Measurements from ENCODE around the gene STK32B.
"Not testable (repeated sequence)": the region's sequence is repeated elsewhere in the genome, so short reads cannot be mapped to it uniquely, and the experiment has no call there.

The STK32B gene

DNA sequence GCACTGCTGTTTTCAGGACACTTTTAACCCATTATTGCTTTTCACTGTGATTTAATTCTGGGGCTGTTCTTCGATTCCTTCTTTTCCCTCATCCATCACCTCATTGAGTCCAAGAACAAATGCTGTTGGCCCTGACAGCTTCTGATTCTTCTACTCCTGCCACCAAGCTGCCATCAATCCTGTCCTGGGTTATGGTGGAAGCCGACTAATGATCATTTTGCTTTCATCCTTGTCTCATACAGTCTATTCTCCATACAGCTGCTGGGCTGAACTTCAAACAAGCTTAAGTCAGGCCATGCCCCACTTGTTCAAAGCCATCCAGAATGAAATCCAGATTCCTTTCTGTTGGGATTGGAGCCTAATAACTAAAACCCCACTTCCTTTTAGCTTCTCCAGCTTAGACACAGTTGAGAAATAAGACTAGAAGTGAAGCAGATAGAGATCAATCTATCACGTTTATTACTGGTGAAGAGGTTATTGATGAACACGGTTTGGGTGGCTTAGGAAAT is 161.9 kb downstream of the STK32B start:
- DNase-seq, result no peak

DNA sequence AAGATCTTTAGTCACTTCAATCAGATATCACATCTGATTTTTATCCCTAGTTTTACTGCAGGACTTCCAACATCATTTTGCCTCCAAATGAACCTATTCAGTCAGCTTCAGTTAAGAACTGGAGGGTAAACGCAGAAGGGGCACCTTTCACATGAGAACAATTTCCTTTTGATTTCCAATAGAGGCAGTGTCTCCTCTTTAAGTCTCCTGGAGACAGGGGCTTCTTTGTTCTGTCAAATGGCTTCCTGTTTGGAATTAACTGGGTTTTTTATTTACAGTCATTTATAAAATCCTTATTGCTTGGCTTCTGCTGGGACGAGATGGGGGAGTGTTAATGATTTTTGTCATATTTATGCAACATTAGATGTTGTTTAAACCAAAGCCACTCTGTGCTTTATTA is 164.0 kb downstream of the STK32B start:
- DNase-seq, result no peak

DNA sequence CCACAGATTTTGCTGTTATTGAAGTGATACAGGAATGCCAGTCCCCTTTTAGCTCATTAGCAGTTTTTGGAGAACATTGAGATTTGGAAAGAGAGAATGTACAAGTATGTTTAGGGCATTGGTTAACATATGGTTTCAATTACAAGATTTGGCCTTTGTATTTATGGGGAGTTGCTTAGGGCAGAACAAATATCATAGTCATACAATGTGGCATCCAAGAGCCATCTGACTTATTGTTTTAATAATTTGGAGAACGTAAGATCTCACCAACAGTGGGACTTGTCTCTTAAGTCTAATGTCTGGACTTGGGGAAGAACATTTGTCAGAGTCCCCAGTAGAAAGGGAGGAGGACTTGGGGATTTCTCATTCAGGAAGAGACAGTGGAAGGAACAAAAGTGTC is 166.1 kb downstream of the STK32B start:
- no peak for DNase-seq

DNA sequence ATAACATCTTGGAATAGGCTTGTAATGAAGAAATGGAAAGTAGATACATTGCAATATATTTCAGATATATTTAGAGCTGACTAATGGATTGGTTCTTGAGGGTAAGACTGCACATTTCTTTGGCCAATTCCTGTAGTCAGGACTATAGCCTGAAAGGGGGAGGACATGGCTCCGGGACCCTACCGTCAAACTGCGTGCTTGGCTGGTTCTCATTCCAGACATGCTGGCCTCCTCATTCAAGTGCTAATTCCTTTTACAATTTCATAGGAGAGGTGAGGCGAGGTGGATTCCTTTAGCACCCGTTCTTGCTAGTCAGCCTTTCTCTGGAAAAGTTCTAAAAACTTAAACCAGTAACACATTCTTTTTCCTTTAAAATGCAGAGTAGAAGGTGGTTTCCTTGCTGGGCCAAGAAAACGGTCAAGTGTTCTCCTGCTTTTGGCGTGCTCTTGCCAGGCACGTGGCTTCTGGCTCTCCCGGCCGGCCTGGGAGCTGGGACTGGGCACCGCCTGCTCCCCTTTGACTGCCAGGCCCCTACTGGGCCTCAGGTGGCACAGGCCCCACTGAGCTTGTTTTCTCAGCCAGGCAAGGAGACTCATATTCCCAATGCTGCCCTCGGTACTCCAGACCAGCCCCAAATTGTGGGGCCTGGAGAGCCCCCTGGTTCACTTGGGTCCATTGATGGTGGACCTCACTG is 167.2 kb downstream of the STK32B start:
- no peak for DNase-seq

DNA sequence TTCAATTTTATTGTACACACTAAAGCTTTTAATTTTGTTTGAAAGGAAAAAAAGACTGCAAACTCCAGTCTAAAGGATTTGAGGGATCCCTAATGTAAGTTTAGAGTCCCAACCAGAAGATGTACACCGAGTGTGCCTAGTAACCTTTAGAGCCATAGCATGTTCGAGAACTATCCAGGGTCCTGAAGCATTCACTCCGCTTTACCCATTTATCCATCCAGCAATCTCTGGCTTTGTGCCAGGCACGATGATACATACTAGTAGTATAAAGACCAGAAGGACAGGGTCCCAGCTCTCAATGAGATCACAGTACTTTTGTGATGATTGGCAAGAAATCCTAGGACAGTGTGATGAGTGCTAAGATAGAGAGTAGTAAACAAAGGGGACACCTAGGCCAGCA is 168.7 kb downstream of the STK32B start:
- DNase-seq, result no peak

DNA sequence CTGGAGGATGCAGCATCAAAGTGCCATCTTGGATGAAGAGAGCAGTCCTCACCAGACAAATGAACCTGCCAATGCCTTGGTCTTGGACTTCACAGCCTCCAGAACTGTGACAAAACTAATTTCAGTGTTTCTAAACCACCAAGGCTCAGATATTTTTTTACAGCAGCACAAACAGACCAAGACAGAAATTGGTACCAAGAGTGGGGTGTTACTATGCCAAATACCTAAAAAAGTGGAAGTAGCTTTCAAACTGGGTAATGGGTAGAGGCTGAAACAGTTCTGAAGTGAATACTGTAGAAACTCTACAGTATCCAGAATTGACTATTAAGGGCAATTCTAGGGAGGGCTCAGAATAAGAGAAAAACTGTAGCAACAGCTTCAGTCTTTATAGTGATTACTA is 170.8 kb downstream of the STK32B start:
- DNase-seq, result no peak

DNA sequence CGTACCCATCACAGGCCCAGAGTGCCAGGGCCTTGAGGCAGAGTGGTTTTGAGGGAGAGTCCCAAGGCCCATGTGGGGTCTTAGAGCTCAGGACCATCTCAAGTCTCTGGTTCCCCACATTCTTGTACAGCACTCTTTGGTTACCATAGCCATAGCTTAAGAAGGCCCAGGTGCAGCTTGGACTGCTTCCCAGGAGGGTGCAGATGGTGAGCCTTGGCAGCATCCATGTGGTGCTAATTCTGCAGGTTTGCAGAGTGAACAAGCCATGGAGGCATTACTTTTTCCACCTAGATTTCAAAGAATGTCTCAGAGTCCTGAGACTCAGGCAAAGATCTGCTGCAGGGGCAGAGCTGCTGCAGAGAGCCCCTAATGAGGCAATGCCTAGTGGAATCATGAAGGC is 171.7 kb downstream of the STK32B start:
- DNase-seq, result no peak

DNA sequence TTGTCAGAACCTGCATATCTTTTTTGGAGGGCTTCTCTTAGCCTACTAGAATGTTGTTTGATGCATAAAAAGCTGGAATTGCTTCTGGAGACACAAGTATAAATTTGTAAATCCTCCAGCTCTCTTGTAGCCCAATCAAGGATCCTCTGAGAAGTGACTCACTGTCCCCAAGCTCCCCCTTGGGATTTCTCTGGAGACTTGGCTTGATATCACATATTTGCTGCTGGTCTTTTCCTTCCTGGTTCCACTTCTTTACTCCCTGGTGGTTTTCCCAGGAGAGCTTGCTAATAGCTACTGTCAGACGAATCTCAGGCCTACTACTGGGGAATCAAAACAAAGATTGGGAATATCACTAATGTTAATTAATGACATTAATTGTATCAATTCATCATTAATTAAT is 173.1 kb downstream of the STK32B start:
- no peak for DNase-seq

DNA sequence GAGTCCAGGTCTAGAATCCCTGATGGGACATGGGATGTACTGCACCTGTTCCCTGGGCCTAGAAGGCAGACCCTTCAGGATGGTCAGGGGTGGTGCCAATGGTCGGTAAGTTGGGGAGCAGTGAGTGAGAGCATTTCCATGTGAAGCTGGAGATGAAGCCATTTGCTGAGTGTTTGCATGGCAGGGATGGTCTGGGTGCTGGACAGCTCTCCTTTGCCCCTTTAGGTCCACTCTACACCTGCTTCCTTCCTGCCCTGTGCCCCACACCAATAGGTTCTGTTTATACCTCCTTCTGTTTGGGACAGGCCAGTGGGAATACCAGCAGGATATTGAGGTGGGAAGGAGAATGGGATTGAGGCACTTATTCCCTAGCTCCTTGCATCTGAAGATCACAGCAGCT is 181.3 kb downstream of the STK32B start:
- no peak for DNase-seq

DNA sequence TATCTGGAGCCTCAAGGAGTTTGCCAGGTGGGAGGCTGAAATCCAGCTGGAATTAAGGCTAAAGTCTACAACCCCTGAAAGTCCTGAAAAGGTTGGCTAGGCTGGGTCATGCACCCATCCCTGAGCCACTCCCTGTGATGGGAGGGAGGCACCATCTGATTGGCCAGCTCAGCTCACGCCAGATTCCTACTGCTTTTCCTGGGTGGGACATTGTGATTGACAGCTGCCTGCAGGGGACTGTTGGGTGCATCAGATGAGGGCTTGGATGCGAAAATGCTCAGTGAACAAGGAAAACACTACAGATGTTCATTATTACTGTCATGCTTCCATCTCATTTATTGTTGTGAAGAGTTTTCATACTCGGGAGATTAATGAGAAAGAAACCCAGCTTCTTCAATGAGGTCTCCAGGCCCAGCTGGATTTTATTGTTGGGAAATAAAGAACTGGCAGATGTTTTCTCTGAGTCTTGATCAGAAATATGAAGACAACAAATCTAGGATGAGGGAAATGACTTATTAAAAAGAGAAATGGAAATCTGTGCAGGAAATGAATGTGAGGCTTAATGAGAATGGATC is 185.9 kb downstream of the STK32B start:
- no peak for DNase-seq

DNA sequence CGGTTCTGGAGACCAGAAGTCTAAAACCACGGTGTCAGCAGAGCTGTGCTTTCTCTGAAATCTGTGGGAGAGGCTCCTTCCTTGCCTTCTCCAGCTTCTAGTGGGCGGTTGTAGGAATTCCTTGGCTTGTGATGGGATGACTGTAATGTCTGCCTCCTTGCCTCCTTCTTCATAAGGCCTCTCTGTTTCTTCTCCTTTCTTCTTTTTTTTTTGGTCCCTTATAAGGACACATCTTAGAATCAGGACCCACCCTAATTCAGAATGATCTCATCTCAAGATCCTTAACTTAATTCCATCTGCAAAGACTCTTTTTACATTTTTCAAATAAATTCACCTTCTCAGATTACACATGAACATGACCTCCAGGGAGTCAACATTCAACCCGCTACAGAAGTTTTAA is 186.9 kb downstream of the STK32B start:
- DNase-seq, result no peak

DNA sequence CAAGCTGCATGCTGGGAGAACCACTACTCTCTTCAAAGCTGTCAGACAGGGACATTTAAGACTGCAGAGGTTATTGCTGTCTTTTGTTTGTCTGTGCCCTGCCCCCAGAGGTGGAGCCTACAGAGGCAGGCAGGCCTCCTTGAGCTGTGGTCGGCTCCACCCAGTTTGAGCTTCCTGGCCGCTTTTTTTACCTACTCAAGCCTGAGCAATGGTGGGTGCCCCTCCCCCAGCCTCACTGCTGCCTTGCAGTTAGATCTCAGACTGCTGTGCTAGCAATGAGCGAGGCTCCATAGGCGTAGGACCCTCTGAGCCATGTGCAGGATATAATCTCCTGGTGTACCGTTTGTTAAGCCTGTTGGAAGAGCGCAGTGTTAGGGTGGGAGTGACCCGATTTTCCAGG is 195.8 kb downstream of the STK32B start:
- DNase-seq, result not testable (repeated sequence)

DNA sequence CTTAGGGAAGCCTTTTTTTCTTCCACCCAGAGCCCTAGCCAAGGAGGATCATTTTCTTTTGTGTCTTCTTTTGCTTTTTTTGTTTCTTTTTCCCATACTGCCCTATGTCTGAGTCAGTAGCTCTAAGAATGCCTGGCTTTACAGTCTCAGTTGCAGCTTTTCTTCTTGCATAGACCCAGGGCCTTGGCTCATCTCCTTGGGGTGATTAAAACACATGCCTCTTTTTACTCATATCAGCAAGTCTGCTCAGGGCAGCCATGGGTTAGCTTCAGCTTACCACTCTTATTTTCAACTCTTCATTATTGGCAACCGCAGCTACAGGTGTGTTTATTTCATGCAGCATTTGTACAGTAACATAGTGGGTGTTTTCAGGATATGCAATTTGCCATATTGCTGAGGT is 196.5 kb downstream of the STK32B start:
- DNase-seq, result no peak

DNA sequence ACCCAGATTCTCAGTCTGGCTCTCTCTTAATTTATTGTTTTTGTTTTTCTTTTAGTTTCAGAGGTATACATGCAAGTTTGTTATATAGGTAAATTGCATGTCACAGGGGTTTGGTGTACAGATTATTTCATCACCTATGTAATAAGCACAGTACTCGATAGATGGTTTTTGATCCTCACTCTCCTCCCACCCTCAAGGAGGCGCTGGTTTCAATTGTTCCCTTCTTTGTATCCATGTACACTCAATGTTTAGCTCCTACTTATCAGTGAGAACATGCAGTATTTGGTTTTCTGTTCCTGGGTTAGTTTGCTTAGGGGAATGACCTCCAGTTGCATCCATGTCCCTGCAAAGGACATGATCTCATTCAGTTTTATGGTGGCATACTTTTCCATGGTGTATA is 198.4 kb downstream of the STK32B start:
- no peak for DNase-seq

DNA sequence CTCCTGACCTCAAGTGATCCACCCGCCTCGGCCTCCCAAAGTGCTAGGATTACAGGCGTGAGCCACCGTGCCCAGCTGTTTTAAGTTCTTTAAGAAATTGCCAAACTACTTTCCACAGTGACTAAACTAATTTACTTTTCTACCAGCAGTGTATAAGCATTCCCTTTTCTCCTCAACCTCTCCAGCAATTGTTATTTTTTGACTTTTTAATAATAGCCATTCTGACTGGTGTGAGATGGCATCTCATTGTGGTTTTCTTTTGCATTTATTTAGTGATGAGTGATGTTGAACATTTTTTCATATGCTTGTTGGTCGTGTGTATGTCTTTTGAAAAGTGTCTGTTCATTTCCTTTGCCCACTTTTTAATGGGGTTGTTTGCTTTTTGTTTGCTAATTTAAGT is 199.3 kb downstream of the STK32B start:
- not testable (repeated sequence) for DNase-seq

DNA sequence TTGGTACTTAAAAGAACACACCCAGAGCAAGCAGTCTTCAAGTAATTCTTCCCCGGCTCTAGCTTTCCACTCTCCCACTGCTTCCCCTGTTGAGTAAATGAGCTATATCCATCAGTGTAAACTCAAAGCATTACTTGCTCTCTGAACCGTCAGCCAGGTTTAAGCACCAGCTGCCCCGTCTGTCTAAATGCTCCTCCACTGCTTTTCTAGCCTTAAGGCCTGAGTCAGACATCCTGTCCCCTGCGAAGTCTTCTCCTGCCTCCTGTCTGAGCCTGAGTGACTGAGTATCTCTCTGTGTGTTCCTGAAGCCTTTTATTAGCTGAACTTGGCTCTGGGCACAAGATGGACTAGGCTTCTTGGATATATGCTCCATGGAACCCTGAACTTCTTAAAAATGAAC is 205.1 kb downstream of the STK32B start:
- DNase-seq, result no peak

DNA sequence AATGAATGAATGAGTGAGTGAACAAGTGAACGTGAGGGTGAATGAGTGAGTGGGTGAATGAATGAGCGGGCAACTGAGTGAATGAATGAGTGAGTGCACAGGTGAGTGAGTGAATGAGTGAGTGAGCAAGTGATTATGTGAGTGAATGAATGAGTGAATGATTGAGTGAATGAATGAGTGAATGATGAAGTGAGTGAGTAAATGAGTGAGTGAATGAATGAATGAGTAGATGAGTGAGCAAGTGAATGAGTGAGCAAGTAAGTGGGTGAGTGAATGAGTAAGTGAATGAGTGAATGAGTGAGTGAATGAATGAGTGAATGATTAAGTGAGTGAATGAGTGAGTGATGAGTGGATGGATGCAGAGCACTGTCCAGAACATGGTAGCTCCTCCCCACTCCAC is 205.8 kb downstream of the STK32B start:
- DNase-seq, result no peak

DNA sequence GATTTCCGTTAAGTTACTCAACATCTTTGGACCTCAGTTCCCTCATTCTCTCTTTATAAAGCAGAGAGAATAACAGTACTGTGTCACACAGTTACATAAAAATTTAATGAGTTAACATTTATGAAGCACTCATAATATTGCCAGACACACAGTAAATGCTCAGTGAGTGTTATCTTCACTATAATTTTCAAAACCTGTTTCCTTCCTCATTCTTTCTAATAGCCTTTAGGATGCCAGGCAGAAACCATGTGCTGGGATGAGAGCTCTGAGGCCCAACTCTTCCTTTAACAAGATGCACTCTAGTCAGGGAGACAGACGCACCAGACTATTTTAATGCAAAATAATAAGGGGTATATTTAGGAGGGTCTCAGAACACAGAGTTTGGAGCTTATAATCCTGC is 208.2 kb downstream of the STK32B start:
- DNase-seq, result no peak

DNA sequence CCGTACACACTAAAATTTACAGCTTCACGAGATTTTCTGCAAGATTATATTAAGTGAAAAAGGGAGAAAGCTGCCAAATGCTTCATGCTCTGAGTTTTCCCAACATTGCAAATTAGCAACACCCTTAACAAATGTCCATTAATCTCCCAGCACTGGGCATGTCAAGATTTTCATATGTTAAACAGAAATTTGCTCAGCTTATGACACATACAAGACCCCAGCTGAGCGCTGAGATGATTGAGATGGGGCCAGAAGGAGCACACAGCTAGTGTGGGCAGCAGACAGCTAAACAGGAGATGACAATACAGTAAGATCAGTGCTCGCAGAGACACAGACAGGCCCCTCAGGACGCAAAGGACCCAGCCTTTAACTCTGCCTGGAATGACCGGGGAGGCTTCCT is 208.8 kb downstream of the STK32B start:
- DNase-seq, result no peak

DNA sequence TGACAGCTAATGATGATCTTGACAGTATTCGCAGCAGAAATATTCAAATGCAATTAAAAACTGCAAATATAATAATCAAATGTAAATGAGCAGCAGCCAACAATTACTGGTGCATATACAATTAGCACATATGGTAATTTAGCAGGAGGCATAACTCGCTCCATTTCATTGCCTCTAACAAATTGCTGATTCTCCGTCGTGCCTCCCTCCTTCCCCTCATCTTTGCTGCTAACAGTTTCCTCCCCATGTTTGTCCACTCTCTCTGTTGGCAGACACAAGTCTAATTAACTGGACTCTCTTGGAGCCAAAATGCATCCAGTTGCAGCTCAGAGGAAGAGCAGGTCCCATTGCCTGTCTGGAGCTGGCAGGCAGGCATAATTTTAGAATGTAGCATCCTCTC is 210.6 kb downstream of the STK32B start:
- DNase-seq, result no peak

DNA sequence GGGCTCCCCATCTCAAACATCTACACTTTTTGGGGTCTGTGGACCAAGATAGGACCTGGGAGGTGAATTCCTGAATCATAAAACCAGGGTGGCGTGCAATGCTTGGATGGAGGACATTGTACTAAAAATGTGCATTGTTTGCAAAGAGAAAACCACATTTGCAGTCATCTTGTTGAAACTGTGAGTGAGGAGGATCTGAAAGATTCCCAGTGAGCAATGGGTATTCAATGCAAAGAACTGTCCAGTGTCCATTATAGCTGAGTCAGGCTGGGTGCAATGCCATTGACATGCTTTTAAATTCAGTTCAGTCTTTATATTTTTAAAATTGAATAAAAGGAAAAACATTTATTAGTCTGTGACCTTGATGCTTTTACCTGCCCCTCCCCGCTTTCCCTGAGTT is 215.7 kb downstream of the STK32B start:
- no peak for DNase-seq

DNA sequence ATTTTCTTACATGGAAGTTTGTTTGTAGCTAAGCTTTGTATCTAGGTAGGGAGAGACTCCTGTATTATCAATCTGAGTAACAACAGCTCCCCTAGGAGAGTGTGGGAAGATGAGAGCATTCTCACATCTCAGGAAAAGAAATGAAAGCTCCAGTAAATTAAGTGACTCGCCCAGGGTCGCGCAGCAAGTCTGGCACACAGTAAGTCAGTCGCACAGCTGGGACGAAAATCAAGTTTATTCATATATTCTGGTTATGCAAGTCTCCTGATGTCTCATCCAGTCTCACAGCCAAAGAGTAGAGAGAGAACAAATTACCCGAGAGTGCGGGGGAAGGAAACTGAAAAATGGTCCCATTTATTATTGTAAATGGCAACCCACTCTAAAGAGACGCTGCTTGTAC is 216.1 kb downstream of the STK32B start:
- no peak for DNase-seq

DNA sequence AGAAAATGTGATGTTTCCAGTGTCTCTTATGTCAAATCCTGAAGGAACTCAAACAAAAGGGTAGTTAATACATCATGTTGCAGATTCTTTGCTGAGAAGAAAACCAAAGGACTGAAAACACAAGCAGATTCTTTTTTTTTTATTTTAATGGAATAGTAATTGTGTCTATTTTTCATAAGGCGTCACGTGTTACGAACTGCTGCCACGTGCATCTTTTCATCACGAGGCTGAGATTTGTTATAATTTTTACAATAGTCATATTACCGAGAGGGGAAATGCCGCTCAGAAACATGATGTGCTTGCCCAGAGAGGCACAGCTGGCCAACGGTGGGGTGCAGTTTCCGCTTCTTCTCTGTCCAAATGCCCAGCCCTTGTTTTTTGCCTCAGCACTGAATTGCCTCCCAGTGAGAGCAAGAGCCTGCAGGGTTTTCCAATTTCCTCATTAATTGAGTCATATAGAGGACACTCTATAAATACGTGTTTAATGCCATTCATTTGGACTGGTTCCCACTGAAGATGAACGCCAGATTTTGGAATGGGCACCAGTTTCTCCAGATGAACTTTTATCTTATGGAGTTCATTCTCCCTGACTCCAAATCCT is 225.3 kb downstream of the STK32B start:
- DNase-seq, result no peak

DNA sequence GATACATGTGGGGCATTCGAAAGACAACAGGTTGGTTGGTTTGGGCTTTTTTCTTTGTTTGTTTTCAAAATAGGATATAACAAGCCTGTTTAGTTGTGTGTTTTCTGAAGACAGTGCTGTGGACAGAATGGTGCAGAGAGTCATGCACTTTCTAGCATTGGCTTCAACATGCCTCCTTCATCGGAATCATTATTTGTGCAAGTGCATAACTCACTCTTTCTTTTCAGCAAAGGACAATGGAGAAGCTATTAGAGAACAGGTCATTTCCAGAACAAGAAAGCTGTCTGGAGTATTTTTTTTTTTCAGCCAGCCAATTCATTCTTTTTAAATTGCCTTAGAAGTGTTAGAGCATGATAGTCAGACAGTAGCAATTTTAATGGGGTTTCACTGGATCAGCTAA is 225.8 kb downstream of the STK32B start:
- no peak for DNase-seq

DNA sequence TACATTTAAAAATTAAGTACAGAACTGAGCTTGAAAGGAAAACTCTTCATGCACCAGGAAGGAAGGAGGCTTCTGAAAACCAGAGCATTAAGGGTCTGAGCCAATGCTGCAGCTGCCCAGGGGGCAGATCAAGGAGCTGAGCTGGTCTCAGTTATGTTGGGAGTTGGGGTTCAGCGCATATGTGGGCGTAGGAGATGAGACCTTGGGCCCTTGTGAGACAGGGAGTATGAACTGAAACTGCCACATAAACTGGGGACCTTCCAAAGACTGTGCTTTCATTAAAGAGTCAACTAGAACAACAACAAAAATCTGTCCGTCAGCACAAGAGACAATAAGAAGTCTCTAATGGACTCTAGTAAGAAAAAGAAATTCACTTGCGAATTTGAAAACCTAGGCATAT is 226.9 kb downstream of the STK32B start:
- no peak for DNase-seq
